Measurements from ENCODE around the gene SGO2.

DNA sequence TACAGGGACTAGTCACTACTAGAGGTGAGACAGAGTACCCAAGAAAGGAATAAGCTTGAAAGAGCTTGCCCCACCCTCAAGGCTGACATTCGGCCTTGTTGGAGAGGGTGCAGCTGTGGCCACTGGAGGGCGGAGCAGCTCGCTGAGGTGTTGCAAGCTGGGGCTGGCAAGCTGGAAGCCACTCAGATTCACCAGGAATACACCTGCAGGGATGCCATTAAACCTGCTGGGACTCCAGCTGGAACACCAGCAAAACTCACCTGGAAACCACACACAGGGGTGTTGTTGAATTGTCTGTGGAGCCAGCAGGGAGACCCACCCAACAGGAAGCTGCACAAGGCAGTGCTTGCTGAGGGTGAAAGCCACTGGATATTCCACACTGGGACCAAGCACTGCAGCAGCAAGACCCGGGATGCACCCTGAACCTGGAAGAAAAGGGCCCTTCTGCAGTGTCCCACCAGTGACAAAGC lies 42.2 kb upstream of the SGO2 start:
- TF ChIP-seq KLF10 (tag by site-specific recombination; IDR thresholded peaks at IDR 0.05) (no peak), ZBTB7A (tag by site-specific recombination; IDR thresholded peaks at IDR 0.05; ENCODE audit: low read depth) (no peak), ZNF174 (tag by site-specific recombination; IDR thresholded peaks at IDR 0.05) (no peak)
- TF ChIP-seq, protein P1, sequence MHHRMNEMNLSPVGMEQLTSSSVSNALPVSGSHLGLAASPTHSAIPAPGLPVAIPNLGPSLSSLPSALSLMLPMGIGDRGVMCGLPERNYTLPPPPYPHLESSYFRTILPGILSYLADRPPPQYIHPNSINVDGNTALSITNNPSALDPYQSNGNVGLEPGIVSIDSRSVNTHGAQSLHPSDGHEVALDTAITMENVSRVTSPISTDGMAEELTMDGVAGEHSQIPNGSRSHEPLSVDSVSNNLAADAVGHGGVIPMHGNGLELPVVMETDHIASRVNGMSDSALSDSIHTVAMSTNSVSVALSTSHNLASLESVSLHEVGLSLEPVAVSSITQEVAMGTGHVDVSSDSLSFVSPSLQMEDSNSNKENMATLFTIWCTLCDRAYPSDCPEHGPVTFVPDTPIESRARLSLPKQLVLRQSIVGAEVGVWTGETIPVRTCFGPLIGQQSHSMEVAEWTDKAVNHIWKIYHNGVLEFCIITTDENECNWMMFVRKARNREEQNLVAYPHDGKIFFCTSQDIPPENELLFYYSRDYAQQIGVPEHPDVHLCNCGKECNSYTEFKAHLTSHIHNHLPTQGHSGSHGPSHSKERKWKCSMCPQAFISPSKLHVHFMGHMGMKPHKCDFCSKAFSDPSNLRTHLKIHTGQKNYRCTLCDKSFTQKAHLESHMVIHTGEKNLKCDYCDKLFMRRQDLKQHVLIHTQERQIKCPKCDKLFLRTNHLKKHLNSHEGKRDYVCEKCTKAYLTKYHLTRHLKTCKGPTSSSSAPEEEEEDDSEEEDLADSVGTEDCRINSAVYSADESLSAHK (tag by site-specific recombination; IDR thresholded peaks at IDR 0.05) = no peak
- TF ChIP-seq, protein P2, sequence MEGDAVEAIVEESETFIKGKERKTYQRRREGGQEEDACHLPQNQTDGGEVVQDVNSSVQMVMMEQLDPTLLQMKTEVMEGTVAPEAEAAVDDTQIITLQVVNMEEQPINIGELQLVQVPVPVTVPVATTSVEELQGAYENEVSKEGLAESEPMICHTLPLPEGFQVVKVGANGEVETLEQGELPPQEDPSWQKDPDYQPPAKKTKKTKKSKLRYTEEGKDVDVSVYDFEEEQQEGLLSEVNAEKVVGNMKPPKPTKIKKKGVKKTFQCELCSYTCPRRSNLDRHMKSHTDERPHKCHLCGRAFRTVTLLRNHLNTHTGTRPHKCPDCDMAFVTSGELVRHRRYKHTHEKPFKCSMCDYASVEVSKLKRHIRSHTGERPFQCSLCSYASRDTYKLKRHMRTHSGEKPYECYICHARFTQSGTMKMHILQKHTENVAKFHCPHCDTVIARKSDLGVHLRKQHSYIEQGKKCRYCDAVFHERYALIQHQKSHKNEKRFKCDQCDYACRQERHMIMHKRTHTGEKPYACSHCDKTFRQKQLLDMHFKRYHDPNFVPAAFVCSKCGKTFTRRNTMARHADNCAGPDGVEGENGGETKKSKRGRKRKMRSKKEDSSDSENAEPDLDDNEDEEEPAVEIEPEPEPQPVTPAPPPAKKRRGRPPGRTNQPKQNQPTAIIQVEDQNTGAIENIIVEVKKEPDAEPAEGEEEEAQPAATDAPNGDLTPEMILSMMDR (tag by site-specific recombination; IDR thresholded peaks at IDR 0.05) = peak; percentile 77
- TF ChIP-seq, protein P3, sequence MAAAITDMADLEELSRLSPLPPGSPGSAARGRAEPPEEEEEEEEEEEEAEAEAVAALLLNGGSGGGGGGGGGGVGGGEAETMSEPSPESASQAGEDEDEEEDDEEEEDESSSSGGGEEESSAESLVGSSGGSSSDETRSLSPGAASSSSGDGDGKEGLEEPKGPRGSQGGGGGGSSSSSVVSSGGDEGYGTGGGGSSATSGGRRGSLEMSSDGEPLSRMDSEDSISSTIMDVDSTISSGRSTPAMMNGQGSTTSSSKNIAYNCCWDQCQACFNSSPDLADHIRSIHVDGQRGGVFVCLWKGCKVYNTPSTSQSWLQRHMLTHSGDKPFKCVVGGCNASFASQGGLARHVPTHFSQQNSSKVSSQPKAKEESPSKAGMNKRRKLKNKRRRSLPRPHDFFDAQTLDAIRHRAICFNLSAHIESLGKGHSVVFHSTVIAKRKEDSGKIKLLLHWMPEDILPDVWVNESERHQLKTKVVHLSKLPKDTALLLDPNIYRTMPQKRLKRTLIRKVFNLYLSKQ (tag by site-specific recombination; IDR thresholded peaks at IDR 0.05; ENCODE audit: borderline replicate concordance) = no peak
